KOPT-K1 (cell line): ENCODE results near the gene RRP1.
A peak's percentile ranks its signal among the peaks of the same experiment; 100 is the strongest.

Experiments used
- H3K27ac ChIP-seq: fragments of 200-600 bp; sonication (generic); 2 replicates; pipeline ENCODE4 v1.5.1; 2016; ENCODE audit warnings: antibody characterized with exemption, mild to moderate bottlenecking, low read depth, low read length; ENCODE audit not compliant: poor library complexity, severe bottlenecking
- H3K36me3 ChIP-seq: fragments of 200-600 bp; sonication (generic); 2 replicates; pipeline ENCODE4 v1.5.1; 2017; ENCODE audit warnings: antibody characterized with exemption, mild to moderate bottlenecking, low read length, moderate library complexity; ENCODE audit not compliant: insufficient read depth
- H3K9me3 ChIP-seq: fragments of 200-600 bp; sonication (generic); 2 replicates; pipeline ENCODE4 v1.5.1; 2017; ENCODE audit warnings: antibody characterized with exemption, low read length, mild to moderate bottlenecking; ENCODE audit not compliant: insufficient read depth, poor library complexity, severe bottlenecking

The RRP1 gene

GRCh38 chr21:43789276-43790009 lies at the start of gene RRP1:
Gene RRP1 (plus strand): TSS chr21:43789577. CDS start chr21:43789630, 53 bp downstream.
- Histone ChIP-seq H3K36me3 (peaks cover 37% of the 10 kb centered on the region), H3K27ac (peak within 1 kb of the TSS; percentile 68), H3K9me3 (no peaks in the 10 kb centered on the region)

- no peaks in the 10 kb centered on the region for H3K9me3 ChIP-seq
- peaks cover 3% of the 10 kb centered on the region; the same call in 1 of the 2 replicates for H3K36me3 ChIP-seq
- no peak overlapping the region for H3K27ac ChIP-seq
These were observed 49.5 kb upstream of the RRP1 start for GRCh38 chr21:43739621-43740435.

GRCh38 chr21:43740497-43741156 lies 48.8 kb upstream of the RRP1 start:
- Histone ChIP-seq H3K27ac (no peak overlapping the region), H3K36me3 (peaks cover 4% of the 10 kb centered on the region; the same call in 1 of the 2 replicates)

GRCh38 chr21:43741423-43742096 lies 47.8 kb upstream of the RRP1 start:
- Histone ChIP-seq H3K27ac (no peak overlapping the region), H3K9me3 (no peaks in the 10 kb centered on the region), H3K36me3 (peaks cover 10% of the 10 kb centered on the region; the same call in 1 of the 2 replicates)

More at GRCh38 chr21:43740497-43741156, 48.8 kb upstream of the RRP1 start:
- no peaks in the 10 kb centered on the region for H3K9me3 ChIP-seq

GRCh38 chr21:43743947-43744346 lies 45.4 kb upstream of the RRP1 start:
- Histone ChIP-seq H3K36me3 (peaks cover 10% of the 10 kb centered on the region; the same call in 1 of the 2 replicates), H3K27ac (no peak overlapping the region), H3K9me3 (no peaks in the 10 kb centered on the region)

GRCh38 chr21:43744725-43745124 lies 44.7 kb upstream of the RRP1 start:
- peaks cover 10% of the 10 kb centered on the region; the same call in 1 of the 2 replicates for H3K36me3 ChIP-seq
- no peak overlapping the region for H3K27ac ChIP-seq
- H3K9me3 ChIP-seq: no peaks in the 10 kb centered on the region

- peaks cover 10% of the 10 kb centered on the region; the same call in 1 of the 2 replicates for H3K36me3 ChIP-seq
- H3K27ac ChIP-seq: no peak overlapping the region
- no peaks in the 10 kb centered on the region for H3K9me3 ChIP-seq
These were observed 43.4 kb upstream of the RRP1 start for GRCh38 chr21:43745772-43746517.

GRCh38 chr21:43748622-43749021 lies 40.8 kb upstream of the RRP1 start:
- Histone ChIP-seq H3K27ac (no peak overlapping the region), H3K9me3 (no peaks in the 10 kb centered on the region), H3K36me3 (peaks cover 18% of the 10 kb centered on the region; the same call in 1 of the 2 replicates)

GRCh38 chr21:43749651-43750262 lies 39.6 kb upstream of the RRP1 start:
- H3K36me3 ChIP-seq: peaks cover 15% of the 10 kb centered on the region; the same call in 1 of the 2 replicates
- no peaks in the 10 kb centered on the region for H3K9me3 ChIP-seq
- H3K27ac ChIP-seq: peak overlapping the region; percentile 50

GRCh38 chr21:43750339-43751033 lies 38.9 kb upstream of the RRP1 start:
- H3K36me3 ChIP-seq: peaks cover 16% of the 10 kb centered on the region; the same call in 1 of the 2 replicates
- peak overlapping the region; percentile 50 for H3K27ac ChIP-seq
- H3K9me3 ChIP-seq: no peaks in the 10 kb centered on the region

GRCh38 chr21:43751955-43752591 lies 37.3 kb upstream of the RRP1 start:
- peaks cover 24% of the 10 kb centered on the region; the same call in 1 of the 2 replicates for H3K36me3 ChIP-seq
- no peaks in the 10 kb centered on the region for H3K9me3 ChIP-seq
- H3K27ac ChIP-seq: no peak overlapping the region

GRCh38 chr21:43752758-43753438 lies 36.5 kb upstream of the RRP1 start:
- no peaks in the 10 kb centered on the region for H3K9me3 ChIP-seq
- no peak overlapping the region for H3K27ac ChIP-seq
- peaks cover 24% of the 10 kb centered on the region; the same call in 1 of the 2 replicates for H3K36me3 ChIP-seq
